GM13976 (cell line): ENCODE data around the gene RUNX1.

Source experiments
- DNase-seq: peaks from one replicate; pipeline ENCODE4 v3.0.0; 2012; ENCODE audit warnings: low spot score
- CTCF ChIP-seq: IDR thresholded peaks from 2 replicates; pipeline ENCODE4 v1.5.1; 2012; ENCODE audit warnings: borderline replicate concordance, mild to moderate bottlenecking; ENCODE audit not compliant: insufficient read depth; ENCODE audit errors: extremely low read depth, missing control alignments, control extremely low read depth
- in situ Hi-C: fragments of 300-500 bp; cut with MboI; formaldehyde crosslinking; loops from one replicate; pipeline ENCODE4 v1.12.0; 2022; ENCODE audit warnings: low sequenced_read_pairs, mixed read lengths, inconsistent platforms; ENCODE audit not compliant: unreplicated experiment

Gene RUNX1

GRCh38 chr21:34802180-34802899 is 246.8 kb downstream of the RUNX1 start:
- no peak for TF ChIP-seq CTCF
- no peak for DNase-seq
- in situ Hi-C loops = no loop called here

- TF ChIP-seq CTCF = peak; percentile 48
- in situ Hi-C loops = no loop called here
- DNase-seq = peak; percentile 60
Observed at GRCh38 chr21:34801519-34802132, 247.5 kb downstream of the RUNX1 start.

GRCh38 chr21:34800797-34801518 is 248.1 kb downstream of the RUNX1 start:
- in situ Hi-C loops = no loop called here
- TF ChIP-seq CTCF = no peak
- no peak for DNase-seq

GRCh38 chr21:34799092-34799491 is 250.0 kb downstream of the RUNX1 start:
- TF ChIP-seq CTCF = no peak
- in situ Hi-C loops = no loop called here
- DNase-seq = no peak

GRCh38 chr21:34797921-34798535 is 251.1 kb downstream of the RUNX1 start:
- no peak for TF ChIP-seq CTCF
- no peak for DNase-seq
- in situ Hi-C loops = no loop called here

- no peak for DNase-seq
- no peak for TF ChIP-seq CTCF
- in situ Hi-C loops = no loop called here
Observed at GRCh38 chr21:34797201-34797525, 251.9 kb downstream of the RUNX1 start.
